Measurements from ENCODE around the gene ULK2.

- TF ChIP-seq REST (IDR thresholded peaks at IDR 0.05; ENCODE audit: low read depth), result no peak
- no peak for TF ChIP-seq EGR1 (IDR thresholded peaks at IDR 0.05)
- no peak for TF ChIP-seq MAX (IDR thresholded peaks at IDR 0.05)
Measured at GRCh38 chr17:19833914-19834313, 33.8 kb downstream of the ULK2 start.

Measured in Ishikawa (cell line).